Limb (tissue), 2 donors: ENCODE measurements around the gene LIN37.

Experiments used
- DNase-seq, 2 donors: peaks; one replicate each; pipeline ENCODE4 v3.0.0-alpha.2; 2016; ENCODE audit errors: extremely low spot score in 2 of 2

LIN37 gene, protein sequence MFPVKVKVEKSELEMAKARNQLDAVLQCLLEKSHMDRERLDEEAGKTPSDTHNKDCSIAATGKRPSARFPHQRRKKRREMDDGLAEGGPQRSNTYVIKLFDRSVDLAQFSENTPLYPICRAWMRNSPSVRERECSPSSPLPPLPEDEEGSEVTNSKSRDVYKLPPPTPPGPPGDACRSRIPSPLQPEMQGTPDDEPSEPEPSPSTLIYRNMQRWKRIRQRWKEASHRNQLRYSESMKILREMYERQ

DNA sequence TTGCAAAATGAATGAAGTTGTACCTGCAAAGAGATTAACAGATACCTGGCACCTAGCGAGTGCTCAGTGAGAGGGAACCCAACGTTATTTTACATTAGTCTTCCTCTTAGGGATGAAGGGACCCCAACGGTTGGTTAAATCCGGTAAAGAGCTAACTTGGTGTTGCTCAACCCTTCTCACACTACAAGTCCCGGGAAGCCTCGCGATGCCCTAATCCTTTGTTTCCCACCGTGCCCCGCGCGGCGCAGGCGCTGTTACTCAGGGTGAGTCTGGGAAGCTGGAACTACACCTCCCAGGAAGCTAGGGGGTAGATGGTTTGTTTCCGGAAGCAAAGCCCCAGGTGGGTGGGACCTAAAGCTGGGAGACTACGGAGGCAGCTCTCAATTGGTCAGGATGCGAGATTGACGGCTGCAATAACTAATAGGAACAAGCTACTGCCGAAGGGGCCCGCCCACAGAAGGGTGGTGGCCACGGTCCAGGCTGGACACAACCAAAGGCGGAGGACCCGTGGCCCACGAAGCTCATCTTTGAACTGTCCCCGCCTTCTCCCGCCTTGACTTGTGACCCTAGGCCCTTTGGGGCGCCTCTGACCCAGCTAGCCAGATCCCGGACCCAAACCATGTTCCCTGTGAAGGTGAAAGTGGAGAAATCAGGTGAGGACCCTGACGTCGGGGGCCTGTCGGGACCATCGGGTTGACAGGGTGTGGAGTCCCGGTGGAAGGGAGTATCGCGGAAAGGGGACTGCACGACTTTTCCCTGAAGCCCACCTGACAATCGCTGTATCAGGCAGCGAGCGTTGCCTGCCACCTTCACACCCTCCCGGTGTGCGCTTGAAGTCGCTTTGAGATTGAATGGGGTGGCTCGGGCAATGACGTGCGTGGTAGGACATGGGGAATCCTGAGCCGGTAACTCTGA, at the start of gene LIN37:
Gene LIN37, plus strand, starts transcription at position 471 of the 915 bp plus-strand sequence. Its CDS starts 149 bp downstream, at position 620.
- DNase-seq = peak; percentile 98 to 100

DNA sequence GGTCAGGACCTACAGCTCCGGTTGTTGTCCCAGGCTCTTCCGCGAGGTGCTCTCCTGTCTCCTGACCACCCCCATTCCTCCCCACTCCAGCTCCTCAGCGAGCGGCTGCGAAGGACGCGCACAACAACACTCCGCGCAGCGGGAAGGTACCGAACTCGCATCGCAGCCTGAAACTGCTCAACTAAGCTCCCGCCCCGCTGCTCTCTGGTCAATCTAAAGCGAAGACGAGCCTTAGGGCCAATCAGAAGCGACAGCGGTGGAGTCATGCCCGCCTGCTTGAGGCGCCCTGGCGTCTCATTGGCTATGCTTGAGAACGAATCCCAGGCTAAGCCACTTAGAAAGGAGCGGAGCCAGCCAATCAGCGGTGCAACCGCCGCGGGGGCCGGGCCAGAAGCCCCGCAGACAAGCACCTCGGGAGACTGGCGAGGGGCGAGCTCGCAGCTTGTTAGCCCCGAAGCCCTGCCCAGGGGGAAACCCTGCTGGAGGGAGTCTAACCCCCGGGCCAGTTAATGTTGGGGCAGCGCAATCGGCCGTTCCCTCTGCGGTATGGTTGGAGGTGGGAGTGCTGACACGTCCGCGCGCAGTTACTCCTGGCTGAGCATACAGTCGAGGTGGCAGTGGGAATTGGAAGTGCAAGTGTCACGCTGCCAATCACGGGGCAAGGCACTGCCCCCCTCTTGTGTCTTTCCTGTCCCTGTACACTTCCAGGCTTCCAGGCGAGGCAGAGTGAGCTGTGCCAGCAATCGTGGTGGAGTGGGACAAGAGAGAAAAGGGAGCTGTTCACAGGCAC, 46.0 kb upstream of the LIN37 start:
- peak; percentile 91 to 97 for DNase-seq

GRCh38 chr19:35703343-35703742, 45.0 kb upstream of the LIN37 start:
- no peak for DNase-seq

DNA sequence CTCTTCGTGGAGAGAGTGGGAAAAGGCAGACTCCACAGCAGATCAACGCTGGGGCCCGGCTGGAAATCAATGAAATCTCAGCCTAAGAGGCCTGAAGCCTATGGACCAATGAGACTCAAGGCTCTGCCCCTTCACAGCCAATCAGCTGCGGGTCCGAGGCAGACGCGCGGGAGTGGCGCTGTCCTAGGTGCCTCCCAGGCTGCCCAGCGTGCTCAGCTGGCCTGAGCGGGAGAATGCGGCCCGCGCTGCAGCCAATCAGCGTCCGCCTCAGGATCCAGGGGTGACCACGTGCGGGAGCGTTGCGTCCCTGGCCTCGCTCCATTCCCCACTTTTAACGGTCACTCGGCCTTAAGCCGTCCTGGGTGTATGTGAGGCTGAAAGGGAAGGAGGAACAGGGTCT, 44.2 kb upstream of the LIN37 start, which contains the start of gene ZBTB32:
Gene ZBTB32, plus strand, starts transcription at position 341 of the 400 bp plus-strand sequence. CDS start 10,069 bp downstream, outside the sequence.
- DNase-seq = no peak

GRCh38 chr19:35708391-35708790, 40.0 kb upstream of the LIN37 start:
- DNase-seq = no peak

GRCh38 chr19:35710784-35711723, 37.3 kb upstream of the LIN37 start:
- DNase-seq = no peak

DNA sequence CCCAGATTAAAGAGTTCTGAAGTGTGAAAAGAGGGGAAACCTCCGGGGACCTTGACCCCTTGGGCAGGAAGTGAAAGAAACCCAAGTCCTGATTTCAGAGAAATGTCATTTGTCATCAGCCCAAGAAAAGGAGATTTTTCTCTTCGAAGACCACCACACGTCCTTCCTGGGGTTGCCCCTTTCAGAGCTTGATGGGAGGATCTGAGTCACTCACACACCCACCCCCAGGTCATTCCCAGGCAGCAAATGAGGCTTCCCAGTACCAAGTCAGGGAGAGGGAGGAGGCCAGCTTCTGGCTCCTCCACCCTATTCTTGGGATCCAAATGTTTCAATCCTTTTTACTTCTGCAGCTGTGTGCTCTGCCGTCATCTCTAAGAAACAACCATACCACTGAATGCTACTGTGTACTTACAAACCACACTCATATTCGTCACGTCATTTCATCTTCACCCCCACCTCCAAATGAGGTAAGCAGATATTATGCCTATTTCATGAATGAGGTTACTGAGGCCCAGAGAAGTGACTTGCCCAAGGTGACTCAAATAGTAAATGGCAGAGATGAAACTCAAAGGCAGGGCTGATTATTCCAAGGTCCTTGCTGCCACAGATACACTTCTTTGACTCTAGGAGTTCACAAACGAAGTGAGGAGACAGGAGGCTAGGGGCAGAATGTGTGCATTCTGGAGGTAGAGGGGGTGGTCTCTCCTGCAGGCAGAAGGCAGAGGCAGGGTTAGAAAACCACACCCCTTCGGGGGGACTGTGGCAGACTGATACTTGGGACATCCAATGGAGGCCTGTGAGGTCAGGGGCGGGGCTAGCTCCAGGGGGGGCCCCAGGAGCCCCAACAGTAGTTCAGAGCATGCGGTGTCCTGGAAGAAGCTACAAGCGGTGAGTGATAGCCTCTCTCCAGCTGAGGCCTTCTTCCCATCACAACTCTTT, 35.5 kb upstream of the LIN37 start:
- no peak for DNase-seq

DNA sequence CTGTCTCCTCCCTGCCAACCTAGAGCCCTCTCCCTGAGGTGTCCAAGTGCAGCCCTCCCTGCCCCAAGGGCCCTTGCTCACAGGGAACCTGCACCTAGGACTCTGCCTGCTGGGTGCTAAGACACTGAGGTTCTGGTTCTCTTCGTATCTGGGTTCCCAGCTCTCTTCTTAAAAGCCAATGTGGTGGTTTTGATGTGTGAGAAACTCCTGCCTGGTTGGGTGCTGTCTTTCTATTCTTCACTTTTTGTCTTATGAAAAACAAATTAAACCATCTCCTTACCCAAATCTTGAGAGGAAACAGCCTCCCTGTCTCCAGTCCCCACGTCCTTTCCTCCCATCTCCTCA, 34.9 kb upstream of the LIN37 start:
- DNase-seq = no peak

GRCh38 chr19:35713904-35714495, 34.4 kb upstream of the LIN37 start:
- no peak for DNase-seq

GRCh38 chr19:35714601-35715354, 33.6 kb upstream of the LIN37 start:
- peak in 1 of 2 donors; percentile 18 for DNase-seq

- peak in 1 of 2 donors; percentile 42 for DNase-seq
Measured at GRCh38 chr19:35715355-35715809, 33.0 kb upstream of the LIN37 start.

DNA sequence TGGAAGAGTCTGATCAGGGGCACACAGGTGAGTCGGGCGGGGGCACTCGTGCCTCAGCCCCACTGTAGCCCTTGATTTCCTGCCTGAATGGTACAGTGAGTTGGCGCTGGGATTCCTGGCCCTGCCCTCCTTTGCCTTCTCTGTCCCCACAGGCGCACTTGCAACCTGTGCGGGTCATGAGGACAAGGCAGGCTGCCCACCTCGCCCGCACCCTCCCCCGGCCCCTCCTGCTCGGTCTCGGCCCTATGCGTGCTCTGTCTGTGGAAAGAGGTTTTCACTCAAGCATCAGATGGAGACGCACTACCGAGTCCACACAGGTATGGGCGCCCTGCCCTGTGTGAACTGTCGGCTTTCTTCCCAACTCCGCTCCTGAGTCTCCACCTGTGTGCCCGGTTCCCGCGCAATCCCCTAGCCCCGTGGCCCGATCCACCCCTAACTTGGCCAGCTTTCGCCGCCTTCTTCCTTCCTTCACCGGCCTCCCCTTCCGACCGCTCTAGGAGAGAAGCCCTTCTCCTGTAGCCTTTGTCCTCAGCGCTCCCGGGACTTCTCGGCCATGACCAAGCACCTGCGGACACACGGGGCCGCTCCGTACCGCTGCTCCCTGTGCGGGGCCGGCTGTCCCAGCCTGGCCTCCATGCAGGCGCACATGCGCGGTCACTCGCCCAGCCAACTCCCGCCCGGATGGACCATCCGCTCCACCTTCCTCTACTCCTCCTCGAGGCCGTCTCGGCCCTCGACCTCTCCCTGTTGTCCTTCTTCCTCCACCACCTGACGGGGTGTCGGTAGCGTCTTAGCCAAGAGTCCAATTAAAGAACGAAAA, 32.2 kb upstream of the LIN37 start:
- no peak for DNase-seq

GRCh38 chr19:35716801-35717664, 31.3 kb upstream of the LIN37 start:
- peak; percentile 82 to 90 for DNase-seq

- peak; percentile 96 to 97 for DNase-seq
Measured at GRCh38 chr19:35717665-35718344, 30.6 kb upstream of the LIN37 start, which contains the start of gene KMT2B. Gene KMT2B, plus strand, starts transcription at chr19:35718003. Its CDS starts 16 bp downstream, at chr19:35718019.

DNA sequence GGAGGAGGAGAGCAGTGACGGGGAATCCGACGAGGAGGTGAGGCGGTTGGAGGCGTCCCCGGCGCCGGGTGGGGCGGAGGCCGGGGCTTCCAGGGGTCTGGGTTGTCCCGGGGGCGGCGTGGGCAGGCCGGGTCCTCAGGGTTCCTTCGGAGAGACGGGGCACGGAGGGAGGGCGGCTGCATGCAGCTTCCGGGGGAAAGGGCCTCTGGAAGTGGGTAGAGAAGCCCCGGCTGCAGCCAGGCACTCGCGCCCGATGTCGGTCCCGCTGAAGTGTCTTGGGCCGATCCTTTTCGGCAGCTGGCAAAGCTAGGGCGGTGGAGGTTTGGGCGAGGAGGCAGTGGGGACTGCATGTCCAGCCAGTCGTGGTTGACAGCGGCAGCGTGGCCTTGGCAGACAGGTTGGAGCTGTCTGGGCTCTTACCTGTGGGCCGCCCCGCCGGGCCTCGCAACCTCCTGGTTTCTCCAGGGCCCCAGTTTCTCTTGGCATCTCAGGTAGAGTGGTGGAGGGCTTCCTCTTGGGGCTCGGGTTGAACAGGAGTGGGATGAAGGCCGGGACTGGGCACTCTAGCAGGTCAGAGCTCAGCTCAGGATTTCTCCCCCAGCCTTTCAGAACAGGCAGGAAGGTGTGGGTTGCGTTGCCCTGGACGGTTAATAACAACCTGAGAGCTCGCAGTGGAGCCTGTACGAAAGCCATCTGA, 29.9 kb upstream of the LIN37 start:
- DNase-seq = peak in 1 of 2 donors; percentile 66
